Measurements from ENCODE around the gene ACOX2.

GRCh38 chr3:58526515-58526957 lies 10.5 kb downstream of the ACOX2 start:
- no peak for TF ChIP-seq POLR2AphosphoS5 (IDR thresholded peaks at IDR 0.05; ENCODE audit: low read length)
- TF ChIP-seq IRF3 (IDR thresholded peaks at IDR 0.05): no peak
- TF ChIP-seq ZBTB40 (IDR thresholded peaks at IDR 0.05; ENCODE audit: borderline replicate concordance): no peak
- TF ChIP-seq CTCF (IDR thresholded peaks at IDR 0.05 in 2 of 3, conservative IDR thresholded peaks at IDR 0.05 in 1 of 3; ENCODE audit: control insufficient read depth in 2 of 3, extremely low read depth in 1 of 3, insufficient read depth in 1 of 3, low read depth in 3 of 3, low read length in 3 of 3): no peak
- no peak for TF ChIP-seq EZH2 (IDR thresholded peaks at IDR 0.05; ENCODE audit: borderline replicate concordance, control insufficient read depth, low read depth, low read length)
- TF ChIP-seq POLR2A (IDR thresholded peaks at IDR 0.05; ENCODE audit: low read depth, low read length): no peak
- no peak for TF ChIP-seq MYC (IDR thresholded peaks at IDR 0.05; ENCODE audit: insufficient read depth, insufficient read length, insufficient replicate concordance, low read length, severe bottlenecking)
- TF ChIP-seq SRF (IDR thresholded peaks at IDR 0.05; ENCODE audit: low read depth in 2 of 2, low read length in 2 of 2): no peak
